Naive thymus-derived CD8-positive, alpha-beta T cell (primary cell): ENCODE data around the gene RPS6KA3. TPM values are rescaled to one million over a fixed set of nuclear protein-coding genes. Genes with fewer than 3 reads are reported as not detected.
"Not testable (repeated sequence)": the region's sequence is repeated elsewhere in the genome, so short reads cannot be mapped to it uniquely, and the experiment has no call there.

Experiments used
- ATAC-seq, 2 donors: fragments of 150-1000 bp; cut with Tn5 transposase in 1 of 2; sonication (Bioruptor Pico), chemical (Tn5 transposase) in 1 of 2; 1 replicate in 1 of 2; 2 replicates in 1 of 2; pipeline ENCODE4 v1.10.0; 2021; ENCODE audit warnings: mild to moderate bottlenecking in 2 of 2, moderate library complexity in 2 of 2
- POLR2A ChIA-PET: fragments of 350-600 bp; sonication (Branson Sonifier 250); formaldehyde crosslinking; loops from one replicate; lab custom pipeline; 2021; ENCODE audit warnings: antibody characterized with exemption; lab: Charles Lee
- DNase-seq, 10 donors: peaks; one replicate each; pipeline versions ENCODE4 v3.0.0 to v3.0.0-alpha.2; 2020 to 2022
- H3K27ac Mint-ChIP-seq, 10 donors: one replicate each; pipeline ENCODE4 v1.8.0; 2020 to 2022; ENCODE audit warnings: mild to moderate bottlenecking in 10 of 10, mixed read lengths in 10 of 10, moderate library complexity in 4 of 10, inconsistent platforms in 1 of 10
- H3K27me3 Mint-ChIP-seq, 5 donors: one replicate each; pipeline ENCODE4 v1.8.0; 2021 to 2022; ENCODE audit warnings: mixed read lengths in 5 of 5
- H3K36me3 Mint-ChIP-seq, 3 donors: one replicate each; pipeline ENCODE4 v1.8.0; 2020 to 2022; ENCODE audit warnings: mixed read lengths in 3 of 3, mild to moderate bottlenecking in 2 of 3, inconsistent platforms in 1 of 3
- H3K4me1 Mint-ChIP-seq, 4 donors: one replicate each; pipeline ENCODE4 v1.8.0; 2021 to 2022; ENCODE audit warnings: mixed read lengths in 4 of 4
- H3K4me3 Mint-ChIP-seq, 10 donors: one replicate each; pipeline ENCODE4 v1.8.0; 2020 to 2022; ENCODE audit warnings: mild to moderate bottlenecking in 10 of 10, mixed read lengths in 10 of 10, moderate library complexity in 6 of 10, inconsistent platforms in 1 of 10
- H3K9me3 Mint-ChIP-seq, 9 donors: one replicate each; pipeline ENCODE4 v1.8.0; 2020 to 2022; ENCODE audit warnings: mixed read lengths in 9 of 9, mild to moderate bottlenecking in 3 of 9, inconsistent platforms in 1 of 9, moderate library complexity in 1 of 9
- polyA plus RNA-seq, 3 donors: library from polyadenylated mRNA; unstranded; fragments of 300-500 nt; fragmentation: Illumina TruSeq; gene quantifications; one replicate each; pipeline ENCODE4 v1.2.3, GENCODE V29; 2021
- total RNA-seq, 8 experiments: library from RNA in 2 of 8; stranded (reverse) in 2 of 8; gene quantifications; one replicate each; pipeline ENCODE4 v1.2.3 and lab custom pipeline; 2021 to 2026

The RPS6KA3 gene
- total and polyA plus RNA-seq, 5 experiments from 2014 or later, result 27.5 to 97.8 (median 51.8) TPM

GRCh38 chrX:20254712-20255299 is 11.9 kb downstream of the RPS6KA3 start:
- peaks cover 0 to 5% (median 0%) of the 10 kb centered on the region in 9 donors for H3K9me3 Mint-ChIP-seq
- peaks cover 5 to 76% (median 38%) of the 10 kb centered on the region in 4 donors for H3K4me1 Mint-ChIP-seq
- ATAC-seq, result no peak
- peak overlapping the region in 5 of 10 donors; percentile 34 to 89 (median 62) for H3K27ac Mint-ChIP-seq
- POLR2A ChIA-PET, result no interaction called here
- no peaks in the 10 kb centered on the region for H3K27me3 Mint-ChIP-seq
- peak overlapping the region in 1 of 10 donors; percentile 6 for H3K4me3 Mint-ChIP-seq
- DNase-seq, result no peak
- peaks cover 5 to 12% (median 6%) of the 10 kb centered on the region in 3 donors for H3K36me3 Mint-ChIP-seq

DNA sequence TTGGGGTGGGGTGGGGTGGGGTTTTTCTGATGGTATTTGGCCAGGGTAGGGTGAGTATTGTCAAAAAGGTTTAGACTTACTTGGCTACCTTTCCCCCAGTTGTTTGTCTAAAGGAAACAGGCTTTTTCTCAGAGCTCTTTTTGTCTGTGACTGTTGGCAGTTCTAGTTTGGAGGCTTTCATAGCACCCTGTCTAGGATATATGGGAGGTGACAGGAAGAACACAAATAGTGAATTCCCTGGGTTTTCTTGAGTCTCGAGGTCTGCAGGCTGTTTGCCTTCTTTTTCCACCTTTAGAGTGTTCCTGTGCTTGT is 13.5 kb downstream of the RPS6KA3 start:
- peaks cover 7 to 76% (median 39%) of the 10 kb centered on the region in 4 donors for H3K4me1 Mint-ChIP-seq
- DNase-seq (no peak), ATAC-seq (peak; percentile 23 to 34)
- POLR2A ChIA-PET, result interaction anchor here (1.0 kb wide), 2 partner anchors 186 to 208 kb away, joined by 3 read pairs; no protein-coding TSS in a partner anchor
- peaks cover 0 to 5% (median 0%) of the 10 kb centered on the region in 9 donors for H3K9me3 Mint-ChIP-seq
- peaks cover 5 to 12% (median 6%) of the 10 kb centered on the region in 3 donors for H3K36me3 Mint-ChIP-seq
- peak overlapping the region in 5 of 10 donors; percentile 11 to 45 (median 32) for H3K4me3 Mint-ChIP-seq
- H3K27me3 Mint-ChIP-seq, result no peaks in the 10 kb centered on the region
- H3K27ac Mint-ChIP-seq, result peak overlapping the region in 7 of 10 donors; percentile 2 to 83 (median 57)

DNA sequence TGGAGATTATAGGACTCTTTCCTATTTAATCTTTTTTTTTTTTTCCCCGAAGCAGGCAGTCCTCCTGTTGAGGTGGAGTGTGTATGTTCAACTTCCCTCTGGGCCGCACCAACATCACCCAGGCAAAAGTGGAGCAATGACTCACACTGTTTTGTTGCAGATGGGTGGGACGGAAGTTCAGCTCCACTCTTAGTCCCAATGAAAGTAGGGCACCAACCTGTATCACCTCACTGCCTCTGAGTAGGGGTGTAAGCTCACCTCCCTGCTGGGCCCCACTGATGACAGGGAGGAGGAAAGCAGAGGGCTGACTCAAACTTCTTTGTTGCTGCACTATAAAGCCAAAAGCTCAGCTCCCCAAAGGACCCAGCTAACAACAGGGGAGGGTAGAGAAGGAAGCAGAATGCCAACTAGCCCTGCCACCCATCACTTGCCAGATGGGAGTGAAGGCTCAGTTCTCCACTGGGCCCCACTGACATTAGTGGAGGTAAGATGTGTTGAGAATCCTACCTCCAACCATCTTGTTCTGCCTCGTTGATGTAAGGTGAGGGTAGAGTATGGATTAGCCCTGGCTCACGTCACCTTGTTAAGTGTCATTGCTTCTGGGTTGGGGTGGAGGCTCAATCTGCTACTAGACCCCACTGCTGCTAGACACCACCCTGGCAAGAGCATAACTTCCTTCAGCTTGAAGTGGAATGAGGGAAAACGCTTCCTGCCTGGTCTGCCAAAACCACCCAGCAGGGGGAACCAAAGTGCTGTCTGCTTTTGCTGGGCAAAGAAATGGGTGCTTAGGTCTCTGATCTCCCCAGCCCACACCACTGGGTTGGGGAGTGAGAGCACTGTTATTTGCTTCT is 14.1 kb downstream of the RPS6KA3 start:
- POLR2A ChIA-PET, result interaction anchor here (0.7 to 1.0 kb wide), 3 partner anchors 14 to 208 kb away, joined by 3 read pairs; partner anchors contain the start of gene RPS6KA3
- peak; percentile 82 to 83 for ATAC-seq
- peak overlapping the region in 3 of 10 donors; percentile 16 to 77 (median 40) for H3K27ac Mint-ChIP-seq
- peaks cover 5 to 12% (median 6%) of the 10 kb centered on the region in 3 donors for H3K36me3 Mint-ChIP-seq
- peak; percentile 54 to 79 (median 69) for DNase-seq
- H3K9me3 Mint-ChIP-seq, result peaks cover 0 to 5% (median 0%) of the 10 kb centered on the region in 9 donors
- peaks cover 6 to 72% (median 37%) of the 10 kb centered on the region in 4 donors for H3K4me1 Mint-ChIP-seq
- no peak overlapping the region for H3K4me3 Mint-ChIP-seq
- H3K27me3 Mint-ChIP-seq, result no peaks in the 10 kb centered on the region

DNA sequence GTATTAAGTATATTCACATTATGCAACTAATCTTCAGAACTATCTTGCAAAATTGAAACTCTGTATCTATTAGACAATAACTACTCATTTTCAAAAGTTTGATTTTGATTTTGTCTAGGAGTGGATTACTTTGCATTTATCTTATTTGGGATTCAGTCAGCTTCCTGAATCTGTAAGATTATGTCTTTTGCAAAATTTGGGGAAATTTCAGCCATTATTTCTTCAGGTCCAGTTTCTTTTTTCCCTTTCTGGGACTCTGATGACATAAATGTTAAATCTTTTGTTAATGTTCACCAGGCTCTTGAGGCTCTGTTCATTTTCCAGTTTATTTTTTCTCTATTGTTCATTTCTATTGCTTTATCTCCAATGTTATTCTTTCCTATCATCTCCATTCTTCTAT is 15.0 kb downstream of the RPS6KA3 start:
- Mint-ChIP-seq H3K4me1 (peaks cover 6 to 64% (median 34%) of the 10 kb centered on the region in 4 donors), H3K27ac (peak overlapping the region in 1 of 10 donors; percentile 77), H3K9me3 (peaks cover 0 to 5% (median 0%) of the 10 kb centered on the region in 9 donors), H3K4me3 (no peak overlapping the region), H3K27me3 (no peaks in the 10 kb centered on the region), H3K36me3 (peaks cover 5 to 12% (median 6%) of the 10 kb centered on the region in 3 donors)
- DNase-seq, result no peak
- POLR2A ChIA-PET, result no interaction called here
- no peak for ATAC-seq

DNA sequence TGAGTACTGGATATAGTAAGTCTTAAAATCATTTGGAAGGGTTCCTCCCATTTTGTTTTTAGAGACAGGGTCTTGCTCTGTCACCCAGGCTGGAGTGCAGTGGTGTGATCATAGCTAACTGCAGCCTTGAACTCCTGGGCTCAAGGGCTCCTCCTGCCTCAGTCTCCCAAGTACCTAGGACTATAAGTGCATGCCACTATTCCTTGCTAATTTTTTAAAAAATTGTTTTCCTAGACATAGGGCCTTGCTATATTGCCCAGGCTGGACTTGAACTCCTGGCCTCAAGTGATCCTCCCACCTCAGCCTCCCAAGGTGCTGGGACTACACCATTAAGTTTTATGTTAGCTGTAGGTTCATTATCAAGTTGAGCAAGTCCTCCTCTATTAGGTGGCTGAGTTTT is 16.6 kb downstream of the RPS6KA3 start:
- H3K4me1 Mint-ChIP-seq, result peaks cover 5 to 62% (median 35%) of the 10 kb centered on the region in 4 donors

GRCh38 chrX:20248592-20249192 is 18.0 kb downstream of the RPS6KA3 start:
- peaks cover 5 to 9% (median 6%) of the 10 kb centered on the region in 3 donors for H3K36me3 Mint-ChIP-seq

More for the DNA sequence above, 16.6 kb downstream of the RPS6KA3 start:
- Mint-ChIP-seq H3K27ac (peak overlapping the region in 2 of 10 donors; percentile 30 to 40), H3K36me3 (peaks cover 5 to 11% (median 6%) of the 10 kb centered on the region in 3 donors)
- H3K27me3 Mint-ChIP-seq, H3K4me3 Mint-ChIP-seq, POLR2A ChIA-PET, ATAC-seq, H3K9me3 Mint-ChIP-seq, DNase-seq: not testable (repeated sequence)

DNA sequence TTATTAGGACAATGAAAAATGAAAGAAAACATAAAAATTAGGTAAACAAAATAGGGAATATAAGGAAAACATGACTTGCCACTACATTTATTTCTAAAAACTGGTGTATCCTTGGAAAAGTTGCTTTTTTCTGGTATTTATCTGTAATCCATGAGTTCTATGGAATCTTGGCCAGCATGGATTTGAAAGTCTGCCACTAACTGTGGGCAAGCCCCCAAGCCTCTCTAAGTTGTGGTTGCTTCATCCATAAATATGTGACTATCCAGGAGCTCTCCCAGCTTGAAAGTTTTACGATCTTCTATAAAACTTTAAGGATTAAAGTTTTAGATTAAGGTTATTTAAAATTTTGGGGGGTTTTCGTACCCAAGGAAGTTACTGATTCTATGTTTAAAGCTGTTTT is 21.8 kb downstream of the RPS6KA3 start:
- peaks cover 5 to 19% (median 6%) of the 10 kb centered on the region in 3 donors for H3K36me3 Mint-ChIP-seq
- ATAC-seq (no peak), DNase-seq (no peak)
- POLR2A ChIA-PET, result no interaction called here
- peaks cover 3 to 48% (median 25%) of the 10 kb centered on the region in 4 donors for H3K4me1 Mint-ChIP-seq
- H3K4me3 Mint-ChIP-seq, result no peak overlapping the region
- H3K27ac Mint-ChIP-seq, result peak overlapping the region in 2 of 10 donors; percentile 5 to 34
- peaks cover 0 to 13% (median 0%) of the 10 kb centered on the region in 9 donors for H3K9me3 Mint-ChIP-seq
- H3K27me3 Mint-ChIP-seq, result no peaks in the 10 kb centered on the region

More at GRCh38 chrX:20248592-20249192, 18.0 kb downstream of the RPS6KA3 start:
- no peaks in the 10 kb centered on the region for H3K27me3 Mint-ChIP-seq
- H3K4me1 Mint-ChIP-seq, result peaks cover 4 to 58% (median 32%) of the 10 kb centered on the region in 4 donors
- H3K27ac Mint-ChIP-seq, result peak overlapping the region in 2 of 10 donors; percentile 1 to 37
- POLR2A ChIA-PET, result no interaction called here
- ATAC-seq (peak in 1 of 2 donors; percentile 70), DNase-seq (no peak)
- peaks cover 0 to 5% (median 0%) of the 10 kb centered on the region in 9 donors for H3K9me3 Mint-ChIP-seq
- H3K4me3 Mint-ChIP-seq, result peak overlapping the region in 1 of 10 donors; percentile 33

- Mint-ChIP-seq H3K27ac (peak overlapping the region in 1 of 10 donors; percentile 63), H3K9me3 (peaks cover 0 to 24% (median 4%) of the 10 kb centered on the region in 9 donors), H3K27me3 (no peaks in the 10 kb centered on the region), H3K4me3 (peak overlapping the region in 1 of 10 donors; percentile 43), H3K4me1 (peaks cover 3 to 50% (median 21%) of the 10 kb centered on the region in 4 donors), H3K36me3 (peaks cover 20 to 50% (median 20%) of the 10 kb centered on the region in 3 donors)
- ATAC-seq (no peak), DNase-seq (no peak)
- POLR2A ChIA-PET, result interaction anchor here (0.6 kb wide), 1 partner anchor 78 kb away, joined by 4 read pairs; no protein-coding TSS in a partner anchor
Measured at GRCh38 chrX:20240201-20240600, 26.5 kb downstream of the RPS6KA3 start.

GRCh38 chrX:20237864-20238263 is 28.8 kb downstream of the RPS6KA3 start:
- POLR2A ChIA-PET, result no interaction called here
- H3K27me3 Mint-ChIP-seq, result no peaks in the 10 kb centered on the region
- no peak for ATAC-seq
- peaks cover 21 to 64% (median 23%) of the 10 kb centered on the region in 3 donors for H3K36me3 Mint-ChIP-seq
- DNase-seq, result no peak
- peaks cover 3 to 43% (median 21%) of the 10 kb centered on the region in 4 donors for H3K4me1 Mint-ChIP-seq
- peaks cover 0 to 32% (median 4%) of the 10 kb centered on the region in 9 donors for H3K9me3 Mint-ChIP-seq
- no peak overlapping the region for H3K4me3 Mint-ChIP-seq
- H3K27ac Mint-ChIP-seq, result peak overlapping the region in 4 of 10 donors; percentile 10 to 68 (median 35)

- H3K36me3 Mint-ChIP-seq, result peaks cover 16 to 68% (median 17%) of the 10 kb centered on the region in 3 donors
- H3K4me1 Mint-ChIP-seq, result peaks cover 1 to 38% (median 18%) of the 10 kb centered on the region in 4 donors
Measured at GRCh38 chrX:20235755-20236154, 31.0 kb downstream of the RPS6KA3 start.

DNA sequence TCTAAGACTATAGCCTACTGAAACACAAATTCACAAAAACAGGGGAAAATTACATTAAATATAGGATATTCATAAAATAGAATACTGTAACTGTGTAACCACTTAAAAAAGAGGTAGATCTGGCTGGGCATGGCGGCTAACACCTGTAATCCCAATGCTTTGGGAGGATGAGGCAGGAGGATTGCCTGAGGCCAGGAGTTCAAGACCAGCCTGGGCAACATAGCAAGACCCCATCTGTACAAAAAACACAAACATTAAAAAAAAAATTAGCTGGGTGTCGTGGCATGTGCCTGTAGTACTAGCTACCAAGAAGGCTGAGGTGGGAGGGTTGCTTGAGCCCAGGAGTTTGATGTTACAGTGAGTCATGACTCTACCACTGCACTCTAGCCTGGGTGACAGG is 33.4 kb downstream of the RPS6KA3 start:
- H3K9me3 Mint-ChIP-seq, result peaks cover 0 to 24% (median 4%) of the 10 kb centered on the region in 9 donors
- H3K4me3 Mint-ChIP-seq, result no peak overlapping the region
- no peak for ATAC-seq
- H3K27ac Mint-ChIP-seq, result no peak overlapping the region
- H3K36me3 Mint-ChIP-seq, result peaks cover 12 to 74% (median 22%) of the 10 kb centered on the region in 3 donors
- no peak for DNase-seq
- no peaks in the 10 kb centered on the region for H3K27me3 Mint-ChIP-seq
- peaks cover 13 to 37% (median 31%) of the 10 kb centered on the region in 4 donors for H3K4me1 Mint-ChIP-seq
- POLR2A ChIA-PET, result no interaction called here

More at GRCh38 chrX:20235755-20236154, 31.0 kb downstream of the RPS6KA3 start:
- H3K27ac Mint-ChIP-seq, result no peak overlapping the region
- no peak overlapping the region for H3K4me3 Mint-ChIP-seq
- peaks cover 0 to 24% (median 4%) of the 10 kb centered on the region in 9 donors for H3K9me3 Mint-ChIP-seq
- no peak for ATAC-seq
- no peak for DNase-seq
- POLR2A ChIA-PET, result no interaction called here
- H3K27me3 Mint-ChIP-seq, result no peaks in the 10 kb centered on the region

DNA sequence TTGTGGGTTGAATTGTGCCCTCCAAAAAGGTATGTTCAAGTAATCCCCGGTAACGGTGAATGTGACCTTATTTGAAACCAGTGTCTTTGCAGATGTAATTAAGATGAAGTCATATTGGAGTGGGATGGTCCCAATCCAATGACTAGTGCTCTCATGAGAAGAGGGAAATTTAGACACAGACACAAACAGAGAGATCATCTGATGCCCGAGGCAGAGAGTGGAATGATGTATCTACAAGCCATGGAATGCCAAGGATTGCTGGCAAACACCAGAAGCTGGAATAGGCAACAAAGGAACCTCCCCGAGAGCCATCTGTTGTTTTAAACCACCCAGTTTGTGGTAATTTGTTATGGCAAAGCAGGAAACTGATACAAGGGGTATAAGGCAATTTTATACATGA is 35.1 kb downstream of the RPS6KA3 start:
- H3K27ac Mint-ChIP-seq, result no peak overlapping the region

More for the DNA sequence above, 35.1 kb downstream of the RPS6KA3 start:
- no peak for DNase-seq
- Mint-ChIP-seq H3K4me1 (peaks cover 17 to 32% (median 31%) of the 10 kb centered on the region in 4 donors), H3K27me3 (no peaks in the 10 kb centered on the region), H3K4me3 (no peak overlapping the region), H3K9me3 (peaks cover 0 to 19% (median 4%) of the 10 kb centered on the region in 9 donors), H3K36me3 (peaks cover 12 to 72% (median 21%) of the 10 kb centered on the region in 3 donors)
- no peak for ATAC-seq
- POLR2A ChIA-PET, result no interaction called here
